Occipital lobe (tissue), 2 donors: Measurements from ENCODE around the gene TSPAN5. TPM values are rescaled to one million over a fixed set of nuclear protein-coding genes. Genes with fewer than 3 reads are reported as not detected.
A peak's percentile ranks its signal among the peaks of the same experiment; 100 is the strongest.

Source experiments
- DNase-seq: peaks from one replicate; lab custom pipeline; 2025; lab: John Stamatoyannopoulos, UW
- total RNA-seq: library from RNA; depleted of rRNA; stranded (reverse); fragments of >200 nt; gene quantifications from one replicate; pipeline ENCODE4 v1.2.3, GENCODE V29; 2014

Gene TSPAN5
- total RNA-seq, 1 donor from 2014 or later, result 90.5 TPM

- no peak for DNase-seq
These were observed 14.9 kb upstream of the TSPAN5 start for GRCh38 chr4:98673288-98673644.

GRCh38 chr4:98672583-98673287, 14.3 kb upstream of the TSPAN5 start:
- no peak for DNase-seq

GRCh38 chr4:98671131-98671530, 12.7 kb upstream of the TSPAN5 start:
- DNase-seq, result no peak

- no peak for DNase-seq
These were observed 11.8 kb upstream of the TSPAN5 start for GRCh38 chr4:98670186-98670585.

DNA sequence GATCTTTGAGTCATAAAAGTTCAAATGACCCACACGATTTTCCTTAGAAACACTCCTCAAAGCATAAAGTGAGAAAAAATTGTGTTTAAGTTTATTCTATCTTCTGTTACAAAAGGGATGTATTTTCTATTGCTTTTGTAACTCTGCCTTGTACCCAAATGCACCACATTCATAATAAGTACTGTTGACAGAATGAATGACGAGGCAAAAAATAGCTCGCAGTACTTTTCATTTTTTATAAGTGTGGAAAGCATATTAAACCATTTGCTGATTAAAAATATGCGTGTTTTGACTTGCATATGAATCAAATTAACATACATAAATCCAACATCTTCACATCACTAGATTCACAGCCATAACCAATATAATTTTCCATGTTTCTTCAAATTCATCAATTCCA, 11.2 kb upstream of the TSPAN5 start:
- DNase-seq, result no peak

DNA sequence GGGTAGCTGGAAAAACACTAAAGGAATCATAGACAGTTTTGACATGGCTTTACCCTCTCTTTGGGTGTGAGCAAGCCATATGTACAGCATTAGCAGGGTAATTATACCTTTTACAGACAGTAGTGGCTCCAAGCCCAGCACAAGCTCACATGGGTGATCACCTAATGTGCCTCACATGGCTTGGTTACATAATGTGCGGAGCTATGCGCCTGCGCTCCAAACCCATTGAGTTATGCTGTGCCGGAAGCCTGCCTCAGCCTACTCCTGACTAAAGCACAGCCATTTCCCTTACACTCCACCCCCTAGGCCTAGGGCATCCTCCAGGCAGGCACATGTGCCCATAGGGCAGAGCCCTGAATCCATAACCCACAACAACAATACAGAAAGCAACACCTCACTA, 6.5 kb upstream of the TSPAN5 start:
- DNase-seq, result no peak

GRCh38 chr4:98663226-98664006, 5.0 kb upstream of the TSPAN5 start:
- no peak for DNase-seq

DNA sequence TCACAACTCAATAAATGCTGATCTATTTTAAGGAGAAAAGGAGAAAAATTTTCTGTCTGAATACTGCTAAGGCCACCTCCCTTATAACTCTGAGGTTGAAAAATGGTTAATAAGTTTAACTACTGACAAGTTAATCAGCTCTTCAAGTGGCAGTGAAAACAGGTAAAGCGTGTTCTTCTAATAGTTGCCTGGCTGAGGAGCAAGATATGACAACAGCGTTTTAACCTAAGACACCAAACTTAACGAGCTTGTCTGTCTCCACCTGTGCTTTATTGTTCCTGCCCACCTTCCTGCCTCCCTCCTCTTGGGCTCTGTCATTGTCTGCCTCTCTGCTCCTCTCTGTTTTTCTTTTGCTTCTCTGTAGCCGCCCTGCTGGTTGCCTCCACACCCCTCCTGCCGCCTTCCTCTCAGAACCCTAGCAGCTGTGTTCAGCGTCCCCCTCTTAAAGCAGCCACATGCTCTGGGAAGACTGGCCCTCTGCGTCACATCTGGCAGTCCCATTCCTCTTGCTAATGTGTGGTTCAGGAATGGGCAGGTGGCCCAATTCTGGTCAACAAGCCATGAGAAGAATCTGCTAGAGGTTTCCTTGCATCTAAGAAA, 4.3 kb upstream of the TSPAN5 start:
- no peak for DNase-seq

DNA sequence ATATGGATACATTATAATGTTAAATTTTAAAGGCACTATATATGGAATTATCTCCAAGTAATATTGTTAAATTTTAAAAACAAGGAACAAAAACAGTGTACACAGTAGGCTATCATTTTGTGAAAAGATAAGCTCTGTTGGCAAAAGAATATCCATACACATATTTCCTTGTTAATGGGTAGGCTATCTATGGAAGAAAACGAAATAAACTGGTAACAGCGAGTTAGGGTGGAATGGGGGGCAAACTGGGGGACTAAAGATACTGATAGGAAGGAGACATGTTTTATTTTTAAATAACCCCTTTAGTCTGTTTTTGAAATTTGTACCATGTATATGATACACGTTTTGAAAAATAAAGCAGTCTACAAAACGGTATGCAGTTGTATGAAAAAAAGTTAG, 3.6 kb upstream of the TSPAN5 start:
- no peak for DNase-seq

DNA sequence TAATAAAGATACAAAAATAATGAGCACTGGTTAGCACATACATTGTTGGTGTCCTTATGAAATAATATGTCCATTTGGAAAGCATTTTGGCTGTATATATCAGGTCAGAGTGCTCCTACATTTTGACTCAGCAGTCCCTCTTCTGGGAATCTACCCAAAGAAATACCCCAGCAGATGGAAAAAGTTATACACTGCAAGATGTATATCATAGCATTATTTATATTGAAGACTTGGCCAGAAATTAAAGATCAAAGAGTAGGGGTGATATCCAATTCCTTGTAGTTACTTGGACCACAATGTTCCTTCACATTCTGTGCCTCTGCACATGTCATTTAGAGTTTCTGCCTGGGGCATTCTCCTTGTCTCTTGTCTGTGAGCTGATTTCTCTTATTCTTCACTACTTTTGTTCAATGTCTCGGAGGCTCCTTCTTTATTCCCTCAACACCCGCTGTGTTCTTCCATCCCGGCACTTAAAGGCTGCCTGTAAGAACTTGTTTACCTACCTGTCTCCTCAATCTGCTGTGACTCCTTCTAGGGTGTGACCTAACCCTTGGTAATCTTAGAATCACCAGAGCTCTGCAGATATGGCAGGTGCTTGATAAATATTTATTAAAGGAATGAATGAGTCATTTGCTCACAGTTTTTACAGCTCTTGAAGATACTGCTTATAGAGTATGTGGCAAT, 3.1 kb upstream of the TSPAN5 start:
- DNase-seq, result no peak

- DNase-seq, result no peak
These were observed 1.5 kb upstream of the TSPAN5 start for GRCh38 chr4:98659741-98660462.

DNA sequence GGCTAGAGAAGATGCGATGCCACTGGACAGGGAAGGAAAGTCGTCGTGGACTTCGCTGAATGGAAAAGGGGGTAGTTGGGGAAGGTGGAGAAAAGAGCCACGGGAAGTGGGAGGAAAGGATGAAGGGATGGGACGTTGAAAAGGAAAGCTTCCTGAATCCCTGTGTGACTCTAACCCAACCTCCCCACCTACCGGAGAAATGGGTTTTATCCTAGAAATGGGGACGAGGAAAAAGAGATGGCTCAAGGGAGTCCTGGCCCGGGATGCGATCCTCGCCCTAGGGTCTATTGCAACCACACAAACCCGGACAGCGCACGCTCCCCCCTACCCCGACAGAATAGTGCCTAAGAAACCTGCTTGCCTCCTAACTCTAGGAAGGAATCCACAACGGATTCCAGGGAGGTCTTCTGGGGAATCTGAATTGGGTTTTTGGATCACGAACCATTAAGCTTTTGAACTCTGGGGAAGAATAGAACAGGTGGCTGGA, 738 bp upstream of the TSPAN5 start:
- DNase-seq, result no peak

DNA sequence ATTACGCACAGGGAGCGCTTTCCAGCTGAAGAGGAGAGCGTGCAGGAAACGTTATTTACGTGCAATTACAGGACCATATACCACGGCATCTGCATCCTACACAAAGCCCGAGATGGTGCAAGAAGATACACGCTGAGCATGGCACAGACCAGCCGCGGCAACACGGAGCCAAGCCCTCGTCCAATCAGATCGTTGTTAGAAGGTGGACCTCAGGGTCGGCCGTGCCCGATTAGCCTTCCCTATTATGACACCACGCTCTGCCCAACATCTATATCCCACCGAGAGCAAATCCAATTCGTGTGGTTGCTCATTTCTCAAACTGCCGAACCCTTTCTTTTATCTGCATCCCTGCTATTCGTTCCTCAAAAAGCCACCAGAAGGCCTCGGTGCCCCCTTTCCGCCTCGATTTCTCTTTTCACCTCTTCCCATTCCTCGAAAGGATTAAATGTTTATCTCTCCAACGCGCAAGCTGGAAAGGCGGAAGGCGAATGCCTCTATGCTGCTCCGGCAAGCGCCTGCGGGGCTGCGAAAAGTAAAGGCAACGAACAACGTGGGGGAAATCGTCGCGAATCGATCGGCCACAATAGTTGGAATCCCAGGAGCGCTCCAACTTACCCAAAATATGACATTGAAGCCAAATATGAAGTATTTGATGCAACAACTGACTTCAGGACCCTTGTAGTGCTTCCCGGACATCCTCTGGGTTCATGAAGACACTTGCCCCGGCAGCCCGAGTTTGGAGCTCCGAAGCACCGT, 702 bp downstream of the TSPAN5 start:
- DNase-seq, result peak; percentile 71

GRCh38 chr4:98656886-98657285, 1.5 kb downstream of the TSPAN5 start:
- DNase-seq, result no peak

DNA sequence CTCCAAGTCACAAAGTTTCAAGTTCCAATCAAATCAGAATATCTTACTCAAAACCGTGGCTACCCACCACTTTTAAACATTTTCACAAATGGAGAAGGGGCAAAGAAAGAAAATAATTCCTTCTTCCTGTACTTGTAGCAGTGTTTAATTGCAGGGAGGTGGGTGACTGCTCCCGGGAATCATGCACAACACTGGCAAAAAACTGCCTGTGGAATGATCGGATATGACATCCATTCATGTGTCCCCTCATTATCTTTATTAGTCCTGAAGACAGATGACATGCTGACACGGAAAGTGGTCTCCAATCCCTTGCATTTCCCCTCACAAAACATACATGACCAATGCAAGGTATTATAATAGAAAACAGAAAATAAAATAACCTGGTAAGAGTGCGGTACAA, 2.0 kb downstream of the TSPAN5 start:
- no peak for DNase-seq

GRCh38 chr4:98653890-98654867, 4.2 kb downstream of the TSPAN5 start:
- DNase-seq, result no peak

- no peak for DNase-seq
These were observed 5.4 kb downstream of the TSPAN5 start for GRCh38 chr4:98652996-98653395.

GRCh38 chr4:98648602-98649001, 9.8 kb downstream of the TSPAN5 start:
- DNase-seq, result peak; percentile 27

DNA sequence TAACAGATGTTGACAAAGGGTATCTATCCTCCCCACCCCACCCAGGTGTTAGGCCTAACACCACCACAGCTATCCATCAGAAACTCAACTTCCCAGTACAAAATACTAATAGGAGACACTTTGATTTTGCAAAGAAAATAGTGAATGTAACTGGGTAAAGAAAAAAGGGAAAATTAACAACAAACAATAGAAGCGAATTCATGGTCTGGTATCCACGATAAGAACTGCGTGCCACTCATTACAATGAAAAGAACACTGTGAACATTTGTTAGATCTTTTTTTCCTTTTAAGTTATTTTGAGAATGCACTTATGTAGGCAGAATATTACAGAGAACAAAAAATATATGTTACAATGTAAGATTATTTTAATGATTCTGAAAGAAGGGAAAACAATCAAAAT, 12.0 kb downstream of the TSPAN5 start:
- no peak for DNase-seq
